GM12878 (cell line): ENCODE measurements around the gene DNAJB4. TPM values are rescaled to one million over a fixed set of nuclear protein-coding genes. Genes with fewer than 3 reads are reported as not detected.
A peak's percentile ranks its signal among the peaks of the same experiment; 100 is the strongest.

Experiments
- ATAC-seq: fragments of 200-7000 bp; cut with Tn5 transposase; 3 replicates; pipeline ENCODE4 v1.9.1; 2020; ENCODE audit warnings: mild to moderate bottlenecking, moderate library complexity
- BruUV-seq: library from RNA; stranded (reverse); fragments of 400-500 nt; replicated peaks from 2 replicates; lab custom pipeline; 2021; lab: Mats Ljungman, UMichigan
- CTCF ChIA-PET: fragments of 300-600 bp; sonication (Branson Sonifier 250); formaldehyde crosslinking; extraction: SDS; loops from one replicate; lab custom pipeline; 2021; ENCODE audit warnings: inconsistent platforms; lab: Yijun Ruan, JAX
- POLR2A ChIA-PET: fragments of 350-600 bp; formaldehyde crosslinking; extraction: SDS; loops from one replicate; lab custom pipeline; 2021; ENCODE audit warnings: inconsistent platforms; lab: Charles Lee
- RAD21 ChIA-PET: fragments of 300-600 bp; sonication (Branson Sonifier 250); formaldehyde crosslinking; loops from one replicate; lab custom pipeline; 2023; ENCODE audit warnings: antibody characterized with exemption; ENCODE audit not compliant: unreplicated experiment; lab: Charles Lee
- SMC1A ChIA-PET: fragments of 300-600 bp; sonication (Branson Sonifier 250); formaldehyde crosslinking; loops from one replicate; lab custom pipeline; 2023; ENCODE audit not compliant: unreplicated experiment, uncharacterized antibody; lab: Charles Lee
- DNase-seq: peaks from one replicate; pipeline ENCODE4 v3.0.0-alpha.2; 2011; ENCODE audit warnings: low read depth, low spot score
- FAIRE-seq: peaks from 3 replicates; lab custom pipeline; 2011; peaks lifted over from hg19 to GRCh38; lab: Jason Lieb, UNC
- H2AFZ ChIP-seq: 2 replicates; pipeline ENCODE4 v1.6.0; 2011; ENCODE audit warnings: low read depth, low read length, control low read depth; ENCODE audit not compliant: control insufficient read depth
- H3K27ac ChIP-seq: 2 replicates; pipeline ENCODE4 v1.5.1; 2011; ENCODE audit warnings: control low read depth; ENCODE audit not compliant: control insufficient read depth, insufficient read depth
- H3K27me3 ChIP-seq, 2 experiments: replicated peaks in 1 of 2; 2 replicates each; pipeline versions ENCODE4 v1.6.0 to v1.6.1; 2011; ENCODE audit warnings: low read length in 1 of 2; ENCODE audit not compliant: control insufficient read depth in 2 of 2, insufficient read depth in 2 of 2
- H3K36me3 ChIP-seq, 2 experiments: 2 replicates each; pipeline ENCODE4 v1.5.1; 2011; ENCODE audit warnings: low read length in 1 of 2; ENCODE audit not compliant: control insufficient read depth in 2 of 2, insufficient read depth in 2 of 2
- H3K4me1 ChIP-seq: 2 replicates; pipeline ENCODE4 v1.6.1; 2011; ENCODE audit warnings: mild to moderate bottlenecking, low read length, moderate library complexity, mixed read lengths; ENCODE audit not compliant: control insufficient read depth, insufficient read depth
- H3K4me2 ChIP-seq: 2 replicates; pipeline ENCODE4 v1.6.0; 2011; ENCODE audit warnings: control low read depth; ENCODE audit not compliant: control insufficient read depth, insufficient read depth
- H3K4me3 ChIP-seq: fragments of 200-600 bp; sonication (generic); 2 replicates; pipeline ENCODE4 v1.5.1; 2016
- H3K79me2 ChIP-seq: 2 replicates; pipeline ENCODE4 v1.6.0; 2011; ENCODE audit warnings: low read length; ENCODE audit not compliant: control insufficient read depth, insufficient read depth
- H3K9ac ChIP-seq: 2 replicates; pipeline ENCODE4 v1.8.0; 2011; ENCODE audit warnings: low read length, control low read depth, mixed read lengths; ENCODE audit not compliant: control insufficient read depth, insufficient read depth
- H3K9me3 ChIP-seq: replicated peaks from 3 replicates; pipeline ENCODE4 v1.5.1; 2011; ENCODE audit warnings: mild to moderate bottlenecking, low read length; ENCODE audit not compliant: control insufficient read depth, insufficient read depth
- H4K20me1 ChIP-seq: 2 replicates; pipeline ENCODE4 v1.6.0; 2011; ENCODE audit not compliant: control insufficient read depth, insufficient read depth
- EED ChIP-seq: sonication (generic); IDR thresholded peaks from 2 replicates; pipeline ENCODE4 v1.6.1; 2016; ENCODE audit warnings: antibody characterized with exemption, low read depth
- EP300 ChIP-seq, 2 experiments: fragments of 150-350 bp in 1 of 2; IDR thresholded peaks; 2 replicates each; pipeline ENCODE4 v1.6.1; 2011 to 2012; ENCODE audit warnings: low read depth in 2 of 2, low read length in 2 of 2, borderline replicate concordance in 1 of 2, improper control_type of control experiment in 1 of 2, inconsistent platforms in 1 of 2; ENCODE audit not compliant: control insufficient read depth in 1 of 2
- FOXM1 ChIP-seq: IDR thresholded peaks from 2 replicates; pipeline ENCODE4 v1.6.1; 2012; ENCODE audit warnings: low read depth, mild to moderate bottlenecking, inconsistent platforms, low read length, moderate library complexity
- HDGF ChIP-seq: fragments of 450-650 bp; IDR thresholded peaks from 2 replicates; pipeline ENCODE4 v1.6.1; 2016; ENCODE audit warnings: antibody characterized with exemption
- NFXL1 ChIP-seq: fragments of 450-650 bp; IDR thresholded peaks from 2 replicates; pipeline ENCODE4 v1.6.1; 2017; ENCODE audit warnings: antibody characterized with exemption, mild to moderate bottlenecking, borderline replicate concordance
- POLR2A ChIP-seq: IDR thresholded peaks from 2 replicates; pipeline ENCODE4 v1.6.1; 2011; ENCODE audit warnings: low read depth, mild to moderate bottlenecking, low read length
- ZBTB4 ChIP-seq: fragments of 450-650 bp; formaldehyde crosslinking; IDR thresholded peaks from 2 replicates; pipeline ENCODE4 v1.4.0; 2022; ENCODE audit warnings: mild to moderate bottlenecking, moderate library complexity
- WGBS: methylation state at CpG from one replicate; pipeline ENCODE4 v1.1.6; 2016; ENCODE audit warnings: low lambda C conversion rate; ENCODE audit not compliant: insufficient replicate concordance, insufficient coverage; ENCODE audit errors: missing lambda C conversion rate; 5-methylcytosine and 5-hydroxymethylcytosine counted together
- in situ Hi-C: fragments of 300-500 bp; cut with MboI; formaldehyde crosslinking; loops from 9 replicates; pipeline ENCODE4 v1.14.3; 2018; ENCODE audit warnings: mixed read lengths
- intact Hi-C: fragments of 100-400 bp; cut with micrococcal nuclease; formaldehyde crosslinking; loops from one replicate; pipeline ENCODE4 v1.14.2; 2022; ENCODE audit not compliant: unreplicated experiment
- polyA plus RNA-seq, 11 experiments: library from polyadenylated mRNA; depleted of rRNA in 4 of 11; unstranded in 6 of 11; stranded (reverse) in 5 of 11; fragments of >200 nt; fragmentation: Nextera tagmentation in 4 of 11; fragmentation: Illumina TruSeq in 1 of 11; extraction: Ambion mirVana in 4 of 11; extraction: Trizol in 1 of 11; gene quantifications; 1 replicate in 1 of 11; 2 replicates in 10 of 11; pipeline versions ENCODE4 v1.2.1 to v1.2.3, GENCODE V29; 2011 to 2016; ENCODE audit warnings: inconsistent platforms in 2 of 11, missing spikeins in 2 of 11, low read depth in 1 of 11
- total RNA-seq, 4 experiments: library from RNA; depleted of rRNA in 3 of 4; stranded (reverse); fragments of >200 nt in 3 of 4; fragmentation: Illumina TruSeq in 1 of 4; extraction: Trizol in 1 of 4; gene quantifications; 2 replicates each; pipeline versions ENCODE4 v1.2.1 to v1.2.3, GENCODE V29; 2013 to 2021

DNAJB4 gene
- total and polyA plus RNA-seq, 10 of the 15 experiments (the other 5 are each of a cell fraction or from before 2014, with no cell fraction given) = 3.8 to 10.5 (median 6.6) TPM

- no peaks in the 10 kb centered on the region for H3K27me3 ChIP-seq
- no peak overlapping the region for H2AFZ ChIP-seq
- CTCF ChIA-PET = interaction anchor here (0.6 to 5.6 kb wide), 8 partner anchors 9 to 138 kb away, joined by 3 to 73 read pairs (median 7); partner anchors contain the start of gene DNAJB4
- no TSS peak for BruUV-seq
- H3K4me2 ChIP-seq = peak overlapping the region; percentile 86
- POLR2A ChIA-PET = interaction anchor here (0.7 to 11.4 kb wide), 5 partner anchors 8 to 33 kb away, joined by 3 to 312 read pairs (median 3); partner anchors contain the start of gene DNAJB4
- peak overlapping the region; percentile 100 for H3K9ac ChIP-seq
- H3K4me3 ChIP-seq = peak overlapping the region; percentile 95
- in situ Hi-C loops = no loop called here
- no peaks in the 10 kb centered on the region for H3K9me3 ChIP-seq
- FAIRE-seq = no peak
- H4K20me1 ChIP-seq = peaks cover 17% of the 10 kb centered on the region
- 4% methylated on average over 13 of the region's 13 CpGs for WGBS
- H3K36me3 ChIP-seq = peaks cover 0 to 13% of the 10 kb centered on the region in 2 experiments; a peak in 1 of 4 replicates
- no peak for ATAC-seq
- TF ChIP-seq HDGF (peak; percentile 22; the same call in 1 of the 2 replicates), EP300 (IDR thresholded peaks at IDR 0.05; ENCODE audit: borderline replicate concordance in 1 of 2, control insufficient read depth in 1 of 2, low read depth in 2 of 2, low read length in 2 of 2) (no peak), POLR2A (0 out of 2 replicates have a peak, but pooled peaks have one; percentile 35), EED (no peak), FOXM1 (no peak), NFXL1 (no peak), ZBTB4 (CRISPR knock-in tag) (no peak)
- SMC1A ChIA-PET = interaction anchor here (0.5 to 4.5 kb wide), 14 partner anchors 11 to 710 kb away, joined by 3 to 89 read pairs (median 3); partner anchors contain the start of gene DNAJB4
- no peaks in the 10 kb centered on the region; the same call in 1 of the 2 replicates for H3K4me1 ChIP-seq
- H3K27ac ChIP-seq = no peak overlapping the region
- DNase-seq = no peak
- H3K79me2 ChIP-seq = peaks cover 95% of the 10 kb centered on the region
- intact Hi-C loops = loop anchor here (2.0 to 5.0 kb wide), 5 partner anchors 138 to 1039 kb away; partner anchors contain the start of gene ZZZ3
- RAD21 ChIA-PET = interaction anchor here (1.1 to 9.7 kb wide), 6 partner anchors 26 to 220 kb away, joined by 3 to 158 read pairs (median 4); partner anchors contain the start of gene DNAJB4
These were observed 28.2 kb upstream of the DNAJB4 start for GRCh38 chr1:77976433-77977076.
